Vagina (tissue), 2 donors: ENCODE results near the gene GSK3A. TPM values are rescaled to one million over a fixed set of nuclear protein-coding genes. Genes with fewer than 3 reads are reported as not detected.

Source experiments
- DNase-seq, 2 donors: peaks; one replicate each; pipeline ENCODE4 v3.0.0-alpha.2; 2017; ENCODE audit errors: extremely low spot score in 2 of 2
- H3K27ac ChIP-seq: fragments of 200-600 bp; sonication (generic); one replicate; pipeline ENCODE4 v1.5.1; 2019
- H3K27me3 ChIP-seq: fragments of 200-600 bp; sonication (generic); one replicate; pipeline ENCODE4 v1.5.1; 2019
- H3K36me3 ChIP-seq, 2 donors: fragments of 200-600 bp; sonication (generic); one replicate each; pipeline ENCODE4 v1.5.1; 2017 to 2019
- H3K4me1 ChIP-seq: fragments of 200-600 bp; sonication (generic); one replicate; pipeline ENCODE4 v1.5.1; 2019
- H3K4me3 ChIP-seq, 2 donors: fragments of 200-600 bp; sonication (generic); 1 replicate in 1 of 2; 2 replicates in 1 of 2; pipeline ENCODE4 v1.5.1; 2016 to 2019
- H3K9me3 ChIP-seq: fragments of 200-600 bp; sonication (generic); one replicate; pipeline ENCODE4 v1.5.1; 2019
- CTCF ChIP-seq, 3 experiments: fragments of 450-650 bp in 2 of 3; fragments of 200-600 bp in 1 of 3; sonication (generic) in 1 of 3; IDR thresholded peaks; one replicate each; pipeline ENCODE4 v1.5.1; 2017 to 2019; ENCODE audit warnings: antibody characterized with exemption in 3 of 3, mild to moderate bottlenecking in 2 of 3, moderate library complexity in 2 of 3
- POLR2A ChIP-seq, 2 donors: fragments of 450-650 bp; IDR thresholded peaks; one replicate each; pipeline ENCODE4 v1.6.1; 2017; ENCODE audit warnings: antibody characterized with exemption in 2 of 2, mild to moderate bottlenecking in 2 of 2, moderate library complexity in 2 of 2
- POLR2AphosphoS5 ChIP-seq, 2 donors: sonication (generic); formaldehyde crosslinking; IDR thresholded peaks; one replicate each; pipeline ENCODE4 v1.9.0; 2017; ENCODE audit warnings: antibody characterized with exemption in 2 of 2, mild to moderate bottlenecking in 2 of 2, low read depth in 1 of 2; ENCODE audit not compliant: insufficient read depth in 1 of 2
- intact Hi-C: fragments of 100-400 bp; cut with DNase I; formaldehyde crosslinking; loops from one replicate; pipeline ENCODE4 v1.15.1; 2023
- total RNA-seq: library from RNA; depleted of rRNA; stranded (reverse); fragments of >200 nt; gene quantifications from one replicate; pipeline ENCODE4 v1.2.3, GENCODE V29; 2016

Gene GSK3A
- total RNA-seq, 1 donor from 2014 or later: 21.1 TPM

- peak; percentile 99 to 100 for DNase-seq
- no peaks in the 10 kb centered on the region for H3K27me3 ChIP-seq
- H3K4me1 ChIP-seq: peaks cover 74% of the 10 kb centered on the region
- peak; percentile 96 to 100 for TF ChIP-seq POLR2AphosphoS5 (IDR thresholded peaks at IDR 0.05; ENCODE audit: insufficient read depth in 1 of 2, low read depth in 1 of 2)
- no peak for TF ChIP-seq CTCF (IDR thresholded peaks at IDR 0.05)
- TF ChIP-seq POLR2A (IDR thresholded peaks at IDR 0.05): peak; percentile 58 to 79
- no peaks in the 10 kb centered on the region for H3K9me3 ChIP-seq
- peak within 1 kb of the TSS; percentile 95 for H3K27ac ChIP-seq
- peaks cover 0 to 19% of the 10 kb centered on the region in 2 donors for H3K36me3 ChIP-seq
- intact Hi-C loops: loop anchor here (2.0 kb wide), 1 partner anchor 21 kb away; no protein-coding TSS in a partner anchor
- H3K4me3 ChIP-seq: peak within 1 kb of the TSS; percentile 59 to 67
Observed at GRCh38 chr19:42217520-42218437, 24.6 kb downstream of the GSK3A start, which contains the start of gene DEDD2. Gene DEDD2, minus strand, starts transcription at chr19:42217677. Its CDS starts 670 bp downstream, at chr19:42217007.

GRCh38 chr19:42216653-42217519 is 25.5 kb downstream of the GSK3A start:
- peak overlapping the region; percentile 59 to 67 for H3K4me3 ChIP-seq
- intact Hi-C loops: no loop called here
- TF ChIP-seq POLR2AphosphoS5 (IDR thresholded peaks at IDR 0.05; ENCODE audit: insufficient read depth in 1 of 2, low read depth in 1 of 2): no peak
- no peak for TF ChIP-seq CTCF (IDR thresholded peaks at IDR 0.05)
- TF ChIP-seq POLR2A (IDR thresholded peaks at IDR 0.05): no peak
- no peak for DNase-seq
- peak overlapping the region; percentile 95 for H3K27ac ChIP-seq
- no peaks in the 10 kb centered on the region for H3K9me3 ChIP-seq
- H3K36me3 ChIP-seq: peaks cover 0 to 27% of the 10 kb centered on the region in 2 donors
- peaks cover 71% of the 10 kb centered on the region for H3K4me1 ChIP-seq
- H3K27me3 ChIP-seq: no peaks in the 10 kb centered on the region

GRCh38 chr19:42214810-42215485 is 27.5 kb downstream of the GSK3A start:
- no peak overlapping the region for H3K27ac ChIP-seq
- H3K4me3 ChIP-seq: no peak overlapping the region
- peaks cover 0 to 38% of the 10 kb centered on the region in 2 donors for H3K36me3 ChIP-seq
- peaks cover 56% of the 10 kb centered on the region for H3K4me1 ChIP-seq
- H3K9me3 ChIP-seq: no peaks in the 10 kb centered on the region
- H3K27me3 ChIP-seq: no peaks in the 10 kb centered on the region
- no peak for DNase-seq
- TF ChIP-seq CTCF (IDR thresholded peaks at IDR 0.05) (no peak), POLR2A (IDR thresholded peaks at IDR 0.05) (no peak), POLR2AphosphoS5 (IDR thresholded peaks at IDR 0.05; ENCODE audit: insufficient read depth in 1 of 2, low read depth in 1 of 2) (no peak)
- intact Hi-C loops: no loop called here

GRCh38 chr19:42212886-42213285 is 29.5 kb downstream of the GSK3A start:
- H3K36me3 ChIP-seq: peaks cover 0 to 57% of the 10 kb centered on the region in 2 donors
- no peak for TF ChIP-seq POLR2AphosphoS5 (IDR thresholded peaks at IDR 0.05; ENCODE audit: insufficient read depth in 1 of 2, low read depth in 1 of 2)
- TF ChIP-seq CTCF (IDR thresholded peaks at IDR 0.05): no peak
- TF ChIP-seq POLR2A (IDR thresholded peaks at IDR 0.05): no peak
- H3K4me3 ChIP-seq: no peak overlapping the region
- no peaks in the 10 kb centered on the region for H3K9me3 ChIP-seq
- DNase-seq: no peak
- no peak overlapping the region for H3K27ac ChIP-seq
- intact Hi-C loops: no loop called here
- peaks cover 38% of the 10 kb centered on the region for H3K4me1 ChIP-seq
- no peaks in the 10 kb centered on the region for H3K27me3 ChIP-seq
